RWPE2 (cell line): Measurements from ENCODE around the gene NAV3.

Source experiments
- ATAC-seq: fragments of 200-7000 bp; cut with Tn5 transposase; 3 replicates; pipeline ENCODE4 v1.9.1; 2021; ENCODE audit warnings: low read depth
- DNase-seq: peaks from one replicate; pipeline ENCODE4 v3.0.0-alpha.2; 2020; ENCODE audit warnings: low spot score
- H3K27ac ChIP-seq: fragments of 450-650 bp; 2 replicates; pipeline ENCODE4 v1.5.1; 2017; ENCODE audit warnings: mild to moderate bottlenecking; ENCODE audit not compliant: poor library complexity, severe bottlenecking
- H3K27me3 ChIP-seq: fragments of 250-450 bp; sonication (Bioruptor Pico); 2 replicates; pipeline ENCODE4 v1.5.1; 2021; ENCODE audit warnings: mild to moderate bottlenecking, moderate library complexity; ENCODE audit not compliant: insufficient read depth, poor library complexity, severe bottlenecking
- H3K36me3 ChIP-seq: fragments of 250-450 bp; sonication (Bioruptor Pico); 2 replicates; pipeline ENCODE4 v1.5.1; 2020; ENCODE audit warnings: low read depth, mild to moderate bottlenecking, moderate library complexity
- H3K4me1 ChIP-seq: fragments of 250-450 bp; sonication (Bioruptor Pico); 2 replicates; pipeline ENCODE4 v1.5.1; 2021; ENCODE audit warnings: mild to moderate bottlenecking, moderate library complexity; ENCODE audit not compliant: insufficient read depth, poor library complexity, severe bottlenecking
- H3K4me3 ChIP-seq: fragments of 250-450 bp; sonication (Bioruptor Pico); 2 replicates; pipeline ENCODE4 v1.5.1; 2021; ENCODE audit warnings: mild to moderate bottlenecking, moderate library complexity; ENCODE audit not compliant: severe bottlenecking
- H3K9me3 ChIP-seq: fragments of 250-450 bp; sonication (Bioruptor Pico); 2 replicates; pipeline ENCODE4 v1.5.1; 2021; ENCODE audit warnings: mild to moderate bottlenecking, moderate library complexity; ENCODE audit not compliant: severe bottlenecking
- CTCF ChIP-seq: fragments of 450-650 bp; IDR thresholded peaks from one replicate; pipeline ENCODE4 v1.5.1; 2017; ENCODE audit warnings: mild to moderate bottlenecking, moderate library complexity; ENCODE audit not compliant: poor library complexity, severe bottlenecking

NAV3 gene

GRCh38 chr12:77808534-77808933 lies 22.2 kb upstream of the NAV3 start:
- no peak for DNase-seq
- Histone ChIP-seq H3K9me3 (no peaks in the 10 kb centered on the region), H3K27me3 (peaks cover 2% of the 10 kb centered on the region), H3K4me1 (no peaks in the 10 kb centered on the region), H3K4me3 (no peak overlapping the region), H3K27ac (no peak overlapping the region), H3K36me3 (no peaks in the 10 kb centered on the region)
- no peak for ATAC-seq
- TF ChIP-seq CTCF, result no peak

- DNase-seq (no peak), ATAC-seq (no peak)
- Histone ChIP-seq H3K27ac (no peak overlapping the region), H3K36me3 (no peaks in the 10 kb centered on the region), H3K4me1 (no peaks in the 10 kb centered on the region), H3K4me3 (no peak overlapping the region), H3K9me3 (no peaks in the 10 kb centered on the region), H3K27me3 (peaks cover 8% of the 10 kb centered on the region)
- no peak for TF ChIP-seq CTCF
Observed at GRCh38 chr12:77813558-77813957, 17.1 kb upstream of the NAV3 start.

- ATAC-seq (no peak), DNase-seq (no peak)
- TF ChIP-seq CTCF, result no peak
- H3K36me3 ChIP-seq, result no peaks in the 10 kb centered on the region
- H3K4me3 ChIP-seq, result no peak overlapping the region
- peaks cover 8% of the 10 kb centered on the region for H3K27me3 ChIP-seq
- H3K27ac ChIP-seq, result no peak overlapping the region
- H3K9me3 ChIP-seq, result no peaks in the 10 kb centered on the region
- H3K4me1 ChIP-seq, result no peaks in the 10 kb centered on the region
Observed at GRCh38 chr12:77814386-77814785, 16.3 kb upstream of the NAV3 start.

- ATAC-seq (no peak), DNase-seq (no peak)
- no peaks in the 10 kb centered on the region for H3K9me3 ChIP-seq
- H3K4me3 ChIP-seq, result no peak overlapping the region
- H3K27ac ChIP-seq, result no peak overlapping the region
- H3K27me3 ChIP-seq, result peaks cover 14% of the 10 kb centered on the region
- H3K4me1 ChIP-seq, result no peaks in the 10 kb centered on the region
- no peak for TF ChIP-seq CTCF
- no peaks in the 10 kb centered on the region for H3K36me3 ChIP-seq
Observed at GRCh38 chr12:77816196-77816595, 14.5 kb upstream of the NAV3 start.

- ATAC-seq (no peak), DNase-seq (no peak)
- Histone ChIP-seq H3K27ac (no peak overlapping the region), H3K4me3 (no peak overlapping the region), H3K4me1 (no peaks in the 10 kb centered on the region), H3K27me3 (peaks cover 12% of the 10 kb centered on the region), H3K36me3 (no peaks in the 10 kb centered on the region), H3K9me3 (no peaks in the 10 kb centered on the region)
- no peak for TF ChIP-seq CTCF
Observed at GRCh38 chr12:77817276-77817675, 13.4 kb upstream of the NAV3 start.
